Smooth muscle cell (in vitro differentiated cells): ENCODE data around the gene DSCAM. TPM values are rescaled to one million over a fixed set of nuclear protein-coding genes. Genes with fewer than 3 reads are reported as not detected.

ENCODE experiments used
- DNase-seq: peaks from one replicate; lab custom pipeline; 2025; ENCODE audit not compliant: unreplicated experiment; lab: John Stamatoyannopoulos, UW
- H2AFZ ChIP-seq: fragments of 200-600 bp; sonication (generic); 2 replicates; pipeline ENCODE4 v1.6.0; 2016; ENCODE audit warnings: antibody characterized with exemption, low read depth, mild to moderate bottlenecking
- H3F3A ChIP-seq: fragments of 200-600 bp; sonication (generic); 2 replicates; pipeline ENCODE4 v1.6.0; 2017; ENCODE audit warnings: antibody characterized with exemption, low read depth
- H3K27ac ChIP-seq: fragments of 200-600 bp; sonication (generic); 2 replicates; pipeline ENCODE4 v1.5.1; 2016; ENCODE audit warnings: low read depth, mild to moderate bottlenecking
- H3K27me3 ChIP-seq: fragments of 200-600 bp; sonication (generic); 2 replicates; pipeline ENCODE4 v1.6.1; 2016; ENCODE audit warnings: low read depth, mild to moderate bottlenecking
- H3K36me3 ChIP-seq: fragments of 200-600 bp; sonication (generic); 2 replicates; pipeline ENCODE4 v1.5.1; 2016; ENCODE audit warnings: low read depth
- H3K4me1 ChIP-seq: fragments of 200-600 bp; sonication (generic); 2 replicates; pipeline ENCODE4 v1.5.1; 2016; ENCODE audit warnings: low read depth
- H3K4me2 ChIP-seq: fragments of 200-600 bp; sonication (generic); 2 replicates; pipeline ENCODE4 v1.6.0; 2016; ENCODE audit warnings: mild to moderate bottlenecking
- H3K4me3 ChIP-seq: fragments of 200-600 bp; sonication (generic); 2 replicates; pipeline ENCODE4 v1.5.1; 2016; ENCODE audit warnings: mild to moderate bottlenecking
- H3K79me2 ChIP-seq: fragments of 200-600 bp; sonication (generic); 2 replicates; pipeline ENCODE4 v1.6.0; 2016; ENCODE audit warnings: low read depth, mild to moderate bottlenecking
- H3K9ac ChIP-seq: fragments of 200-600 bp; sonication (generic); 2 replicates; pipeline ENCODE4 v1.6.0; 2016; ENCODE audit warnings: low read depth
- H3K9me3 ChIP-seq: fragments of 200-600 bp; sonication (generic); replicated peaks from 2 replicates; pipeline ENCODE4 v1.5.1; 2016; ENCODE audit warnings: low read depth
- H4K20me1 ChIP-seq: fragments of 200-600 bp; sonication (generic); 2 replicates; pipeline ENCODE4 v1.6.0; 2016; ENCODE audit warnings: low read depth
- WGBS: methylation state at CpG from one replicate; pipeline ENCODE4 v1.1.7; 2016; ENCODE audit warnings: low lambda C conversion rate; 5-methylcytosine and 5-hydroxymethylcytosine counted together
- polyA plus RNA-seq: library from polyadenylated mRNA; unstranded; fragments of >200 nt; fragmentation: Nextera tagmentation; extraction: Ambion mirVana; gene quantifications from 2 replicates; pipeline ENCODE4 v1.2.1, GENCODE V29; 2016
- total RNA-seq: library from RNA; depleted of rRNA; stranded (reverse); fragments of >200 nt; gene quantifications from 2 replicates; pipeline ENCODE4 v1.2.3, GENCODE V29; 2014
- TF ChIP-seq, protein P1 (sequence below): fragments of 200-600 bp; sonication (generic); IDR thresholded peaks from 2 replicates; pipeline ENCODE4 v1.5.1; 2017; ENCODE audit warnings: borderline replicate concordance, mild to moderate bottlenecking, antibody characterized with exemption; ENCODE audit not compliant: insufficient read depth, poor library complexity, severe bottlenecking

DSCAM gene
- total and polyA plus RNA-seq, 2 experiments from 2014 or later: not detected

DNA sequence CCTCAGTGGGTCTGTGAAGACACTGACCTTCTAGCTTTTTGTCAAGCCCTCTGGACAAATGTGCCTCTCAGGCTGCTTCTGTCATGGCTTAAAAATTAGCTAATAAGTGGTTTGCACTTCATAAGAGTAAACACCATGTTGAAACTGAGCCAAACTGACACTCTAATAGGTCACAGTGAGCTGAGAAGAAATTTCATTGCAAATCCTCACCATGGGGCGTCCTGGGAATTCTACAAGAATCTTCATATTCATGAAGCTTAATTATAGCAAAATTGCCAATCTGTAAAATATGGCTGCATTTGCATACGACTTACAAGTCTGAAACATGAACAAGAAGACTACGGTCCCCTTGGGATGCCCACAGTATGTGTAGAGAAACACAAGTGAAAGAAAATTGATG is 188.6 kb downstream of the DSCAM start:
- Histone ChIP-seq H3K9me3 (no peaks in the 10 kb centered on the region), H3K27ac (no peak overlapping the region), H3K4me1 (no peaks in the 10 kb centered on the region), H3K4me2 (no peak overlapping the region), H3K4me3 (no peak overlapping the region), H3K36me3 (no peaks in the 10 kb centered on the region), H2AFZ (no peak overlapping the region), H3K9ac (no peak overlapping the region), H3K27me3 (no peaks in the 10 kb centered on the region), H3F3A (no peaks in the 10 kb centered on the region), H4K20me1 (no peaks in the 10 kb centered on the region), H3K79me2 (no peaks in the 10 kb centered on the region)
- 91% methylated on average over 3 of the region's 3 CpGs for WGBS
- no peak for DNase-seq
- TF ChIP-seq, protein P1, sequence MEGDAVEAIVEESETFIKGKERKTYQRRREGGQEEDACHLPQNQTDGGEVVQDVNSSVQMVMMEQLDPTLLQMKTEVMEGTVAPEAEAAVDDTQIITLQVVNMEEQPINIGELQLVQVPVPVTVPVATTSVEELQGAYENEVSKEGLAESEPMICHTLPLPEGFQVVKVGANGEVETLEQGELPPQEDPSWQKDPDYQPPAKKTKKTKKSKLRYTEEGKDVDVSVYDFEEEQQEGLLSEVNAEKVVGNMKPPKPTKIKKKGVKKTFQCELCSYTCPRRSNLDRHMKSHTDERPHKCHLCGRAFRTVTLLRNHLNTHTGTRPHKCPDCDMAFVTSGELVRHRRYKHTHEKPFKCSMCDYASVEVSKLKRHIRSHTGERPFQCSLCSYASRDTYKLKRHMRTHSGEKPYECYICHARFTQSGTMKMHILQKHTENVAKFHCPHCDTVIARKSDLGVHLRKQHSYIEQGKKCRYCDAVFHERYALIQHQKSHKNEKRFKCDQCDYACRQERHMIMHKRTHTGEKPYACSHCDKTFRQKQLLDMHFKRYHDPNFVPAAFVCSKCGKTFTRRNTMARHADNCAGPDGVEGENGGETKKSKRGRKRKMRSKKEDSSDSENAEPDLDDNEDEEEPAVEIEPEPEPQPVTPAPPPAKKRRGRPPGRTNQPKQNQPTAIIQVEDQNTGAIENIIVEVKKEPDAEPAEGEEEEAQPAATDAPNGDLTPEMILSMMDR: no peak

DNA sequence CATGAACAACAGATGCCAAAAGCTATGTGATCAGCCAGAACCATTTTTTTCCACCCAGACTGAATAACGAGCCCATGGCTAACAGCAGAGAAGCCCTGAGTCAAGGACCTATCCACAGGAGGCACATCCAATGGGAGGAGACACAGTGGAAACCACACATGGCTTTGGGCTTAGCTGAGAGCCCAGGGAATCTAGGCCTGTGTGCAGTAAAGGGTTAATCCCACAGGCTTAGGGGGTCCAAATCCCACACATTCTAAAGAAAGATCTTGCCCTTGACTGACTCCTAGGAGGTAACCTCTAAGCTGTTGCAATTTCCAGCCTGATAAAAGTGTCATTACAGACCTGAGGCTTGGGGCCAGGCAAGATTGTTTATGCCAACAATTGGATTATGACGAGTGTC is 194.5 kb downstream of the DSCAM start:
- no peaks in the 10 kb centered on the region for H3F3A ChIP-seq
- no peak overlapping the region for H2AFZ ChIP-seq
- H3K4me3 ChIP-seq: no peak overlapping the region
- H3K9me3 ChIP-seq: no peaks in the 10 kb centered on the region
- H3K79me2 ChIP-seq: no peaks in the 10 kb centered on the region
- DNase-seq: no peak
- H3K9ac ChIP-seq: no peak overlapping the region
- H3K4me2 ChIP-seq: no peak overlapping the region
- H3K4me1 ChIP-seq: no peaks in the 10 kb centered on the region
- 61% methylated on average over 2 of the region's 2 CpGs for WGBS
- H4K20me1 ChIP-seq: no peaks in the 10 kb centered on the region
- TF ChIP-seq, protein P1: no peak
- H3K27me3 ChIP-seq: no peaks in the 10 kb centered on the region
- no peak overlapping the region for H3K27ac ChIP-seq
- H3K36me3 ChIP-seq: no peaks in the 10 kb centered on the region

DNA sequence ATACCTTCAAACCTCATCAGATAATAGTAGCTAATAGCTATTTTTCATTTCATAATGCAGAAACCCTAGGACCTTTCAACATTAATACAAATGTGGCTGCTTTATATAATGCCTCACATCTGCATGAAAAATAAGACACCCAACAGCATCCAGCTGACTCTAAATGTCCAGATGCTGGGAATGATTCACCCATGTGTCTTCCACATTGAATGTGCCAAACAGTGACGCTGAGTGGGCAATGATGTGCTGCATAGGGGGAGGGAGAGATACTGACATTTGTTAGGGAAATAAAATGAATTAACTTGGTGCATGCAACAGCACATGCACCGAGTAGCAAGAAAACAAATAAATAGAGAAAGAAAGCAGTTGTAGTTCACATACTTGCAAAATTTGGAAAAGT is 199.3 kb downstream of the DSCAM start:
- TF ChIP-seq, protein P1: no peak
- Histone ChIP-seq H3K9ac (no peak overlapping the region), H3K36me3 (no peaks in the 10 kb centered on the region), H3K9me3 (no peaks in the 10 kb centered on the region), H3F3A (no peaks in the 10 kb centered on the region), H3K79me2 (no peaks in the 10 kb centered on the region), H4K20me1 (no peaks in the 10 kb centered on the region), H3K4me2 (no peak overlapping the region), H3K4me1 (no peaks in the 10 kb centered on the region), H3K4me3 (no peak overlapping the region), H3K27ac (no peak overlapping the region), H3K27me3 (no peaks in the 10 kb centered on the region), H2AFZ (no peak overlapping the region)
- no peak for DNase-seq
- 47% methylated on average over 2 of the region's 2 CpGs for WGBS

DNA sequence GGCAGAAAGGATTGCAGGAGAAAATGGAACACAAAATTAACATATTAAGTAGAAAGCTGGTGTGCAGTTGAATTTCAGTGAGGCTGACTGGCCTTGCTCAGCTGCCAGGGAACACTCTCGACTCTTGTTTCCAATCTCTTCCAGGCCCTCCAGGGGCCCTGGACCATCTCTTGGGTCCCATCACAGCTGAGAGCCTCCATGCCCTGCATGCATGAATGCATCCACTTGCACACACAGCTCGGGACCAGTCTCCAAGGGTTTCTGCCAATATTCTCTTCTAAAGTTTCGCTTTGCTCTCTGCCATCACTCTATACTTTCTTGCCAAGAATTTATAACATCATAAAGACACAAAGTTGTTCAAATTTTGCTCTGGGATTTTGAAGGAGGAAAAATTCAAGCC is 200.3 kb downstream of the DSCAM start:
- WGBS: 63% methylated on average over 3 of the region's 3 CpGs
- no peaks in the 10 kb centered on the region for H3K4me1 ChIP-seq
- H3F3A ChIP-seq: no peaks in the 10 kb centered on the region
- H3K36me3 ChIP-seq: no peaks in the 10 kb centered on the region
- H3K4me3 ChIP-seq: no peak overlapping the region
- H3K4me2 ChIP-seq: no peak overlapping the region
- TF ChIP-seq, protein P1: no peak
- no peaks in the 10 kb centered on the region for H3K27me3 ChIP-seq
- DNase-seq: no peak
- H2AFZ ChIP-seq: no peak overlapping the region
- H4K20me1 ChIP-seq: no peaks in the 10 kb centered on the region
- no peaks in the 10 kb centered on the region for H3K79me2 ChIP-seq
- no peak overlapping the region for H3K27ac ChIP-seq
- H3K9me3 ChIP-seq: no peaks in the 10 kb centered on the region
- no peak overlapping the region for H3K9ac ChIP-seq
